Nephron progenitor cell (in vitro differentiated cells): ENCODE data around the gene TRABD.
A peak's percentile ranks its signal among the peaks of the same experiment; 100 is the strongest.

Source experiments
- DNase-seq: peaks from one replicate; pipeline ENCODE4 v3.0.0; 2021
- H3K27ac Mint-ChIP-seq: 2 replicates; pipeline ENCODE4 v1.8.0; 2021; ENCODE audit warnings: mild to moderate bottlenecking, moderate library complexity, mixed read lengths
- H3K27me3 Mint-ChIP-seq: 2 replicates; pipeline ENCODE4 v1.8.0; 2021; ENCODE audit warnings: mild to moderate bottlenecking, low read depth, mixed read lengths; ENCODE audit not compliant: poor library complexity
- H3K36me3 Mint-ChIP-seq: 2 replicates; pipeline ENCODE4 v1.8.0; 2021; ENCODE audit warnings: low read depth, mixed read lengths
- H3K4me1 Mint-ChIP-seq: 2 replicates; pipeline ENCODE4 v1.8.0; 2021; ENCODE audit warnings: mixed read lengths
- H3K4me3 Mint-ChIP-seq: 2 replicates; pipeline ENCODE4 v1.8.0; 2021; ENCODE audit warnings: mild to moderate bottlenecking, moderate library complexity, mixed read lengths
- H3K9me3 Mint-ChIP-seq: 2 replicates; pipeline ENCODE4 v1.8.0; 2021; ENCODE audit warnings: mild to moderate bottlenecking, moderate library complexity, mixed read lengths
- TF ChIP-seq, protein P1 (sequence below): fragments of 200-600 bp; sonication (generic); IDR thresholded peaks from 2 replicates; pipeline ENCODE4 v1.5.0; 2021; ENCODE audit warnings: antibody characterized with exemption

Gene TRABD

DNA sequence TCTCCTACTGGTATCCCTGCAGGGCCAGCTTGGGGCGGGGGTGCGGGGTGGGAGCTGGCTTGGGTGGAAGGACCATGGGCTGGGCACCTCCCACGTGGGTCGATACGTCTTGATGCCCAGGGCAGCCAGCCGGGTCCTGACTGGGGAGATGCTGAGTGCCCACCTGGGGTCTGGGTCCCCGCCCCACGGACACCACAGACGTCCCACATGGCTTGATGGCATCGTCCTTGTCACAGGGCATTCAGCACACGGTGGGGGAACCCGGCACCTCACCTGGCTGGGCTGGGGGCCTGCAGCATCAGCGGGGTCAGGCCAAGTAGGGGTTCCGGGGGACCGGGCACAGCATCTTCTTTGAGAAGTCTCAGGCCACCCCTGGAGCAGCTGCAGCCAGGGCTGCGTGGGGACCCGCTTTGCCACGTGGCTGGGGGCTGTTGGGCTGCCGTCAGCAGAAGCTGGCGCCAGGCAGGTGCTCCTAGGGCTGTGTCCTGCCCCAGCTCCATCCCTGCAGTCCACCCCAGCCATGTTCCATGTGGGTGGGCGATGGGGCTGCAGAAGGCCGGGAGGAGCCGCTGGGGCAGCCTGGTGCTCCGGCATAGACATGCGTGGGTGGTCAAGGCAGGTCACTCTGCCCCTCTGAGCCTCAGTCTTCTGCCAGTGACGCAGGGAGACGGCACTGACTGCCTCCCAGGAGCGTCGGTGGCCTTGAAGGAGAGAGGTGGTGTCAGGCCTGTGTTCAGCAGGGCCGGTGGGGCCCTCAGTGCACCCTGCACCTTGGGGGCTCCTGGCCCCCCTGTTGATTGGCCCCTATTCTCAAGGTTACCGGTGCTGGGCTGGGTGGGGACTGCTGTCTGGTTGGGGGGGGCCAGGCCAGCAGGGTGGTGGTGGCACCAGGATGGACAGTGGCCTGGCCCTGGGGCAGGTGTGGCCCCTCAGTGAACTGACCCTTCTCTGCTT, 23.5 kb downstream of the TRABD start:
- Mint-ChIP-seq H3K4me1 (peaks cover 20% of the 10 kb centered on the region), H3K27ac (no peak overlapping the region), H3K9me3 (no peaks in the 10 kb centered on the region), H3K36me3 (peaks cover 53% of the 10 kb centered on the region), H3K4me3 (no peak overlapping the region), H3K27me3 (no peaks in the 10 kb centered on the region)
- DNase-seq = no peak
- TF ChIP-seq, protein P1, sequence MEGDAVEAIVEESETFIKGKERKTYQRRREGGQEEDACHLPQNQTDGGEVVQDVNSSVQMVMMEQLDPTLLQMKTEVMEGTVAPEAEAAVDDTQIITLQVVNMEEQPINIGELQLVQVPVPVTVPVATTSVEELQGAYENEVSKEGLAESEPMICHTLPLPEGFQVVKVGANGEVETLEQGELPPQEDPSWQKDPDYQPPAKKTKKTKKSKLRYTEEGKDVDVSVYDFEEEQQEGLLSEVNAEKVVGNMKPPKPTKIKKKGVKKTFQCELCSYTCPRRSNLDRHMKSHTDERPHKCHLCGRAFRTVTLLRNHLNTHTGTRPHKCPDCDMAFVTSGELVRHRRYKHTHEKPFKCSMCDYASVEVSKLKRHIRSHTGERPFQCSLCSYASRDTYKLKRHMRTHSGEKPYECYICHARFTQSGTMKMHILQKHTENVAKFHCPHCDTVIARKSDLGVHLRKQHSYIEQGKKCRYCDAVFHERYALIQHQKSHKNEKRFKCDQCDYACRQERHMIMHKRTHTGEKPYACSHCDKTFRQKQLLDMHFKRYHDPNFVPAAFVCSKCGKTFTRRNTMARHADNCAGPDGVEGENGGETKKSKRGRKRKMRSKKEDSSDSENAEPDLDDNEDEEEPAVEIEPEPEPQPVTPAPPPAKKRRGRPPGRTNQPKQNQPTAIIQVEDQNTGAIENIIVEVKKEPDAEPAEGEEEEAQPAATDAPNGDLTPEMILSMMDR = no peak

DNA sequence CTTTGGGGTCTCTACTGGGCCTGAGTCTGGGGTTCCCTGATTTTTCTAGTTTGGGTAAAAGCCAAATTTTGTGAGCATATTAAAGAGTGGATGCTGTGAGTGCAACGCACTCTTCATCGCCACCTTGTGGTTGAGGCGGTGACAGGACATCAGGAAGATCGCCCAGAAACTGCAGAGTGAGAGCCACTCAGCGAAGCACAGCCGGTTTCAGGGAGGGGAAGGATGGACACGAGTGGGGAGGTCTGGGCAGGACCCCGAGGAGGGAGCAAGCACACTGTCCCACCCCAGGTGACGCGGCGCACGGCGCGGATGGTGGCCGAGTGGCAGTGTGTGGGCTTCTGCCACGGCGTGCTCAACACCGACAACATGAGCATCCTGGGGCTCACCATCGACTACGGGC, 24.2 kb downstream of the TRABD start:
- TF ChIP-seq, protein P1 = peak; percentile 81
- Mint-ChIP-seq H3K4me3 (no peak overlapping the region), H3K4me1 (peaks cover 17% of the 10 kb centered on the region), H3K36me3 (peaks cover 53% of the 10 kb centered on the region), H3K27me3 (no peaks in the 10 kb centered on the region), H3K9me3 (no peaks in the 10 kb centered on the region), H3K27ac (peak overlapping the region; percentile 84)
- DNase-seq = peak; percentile 69

DNA sequence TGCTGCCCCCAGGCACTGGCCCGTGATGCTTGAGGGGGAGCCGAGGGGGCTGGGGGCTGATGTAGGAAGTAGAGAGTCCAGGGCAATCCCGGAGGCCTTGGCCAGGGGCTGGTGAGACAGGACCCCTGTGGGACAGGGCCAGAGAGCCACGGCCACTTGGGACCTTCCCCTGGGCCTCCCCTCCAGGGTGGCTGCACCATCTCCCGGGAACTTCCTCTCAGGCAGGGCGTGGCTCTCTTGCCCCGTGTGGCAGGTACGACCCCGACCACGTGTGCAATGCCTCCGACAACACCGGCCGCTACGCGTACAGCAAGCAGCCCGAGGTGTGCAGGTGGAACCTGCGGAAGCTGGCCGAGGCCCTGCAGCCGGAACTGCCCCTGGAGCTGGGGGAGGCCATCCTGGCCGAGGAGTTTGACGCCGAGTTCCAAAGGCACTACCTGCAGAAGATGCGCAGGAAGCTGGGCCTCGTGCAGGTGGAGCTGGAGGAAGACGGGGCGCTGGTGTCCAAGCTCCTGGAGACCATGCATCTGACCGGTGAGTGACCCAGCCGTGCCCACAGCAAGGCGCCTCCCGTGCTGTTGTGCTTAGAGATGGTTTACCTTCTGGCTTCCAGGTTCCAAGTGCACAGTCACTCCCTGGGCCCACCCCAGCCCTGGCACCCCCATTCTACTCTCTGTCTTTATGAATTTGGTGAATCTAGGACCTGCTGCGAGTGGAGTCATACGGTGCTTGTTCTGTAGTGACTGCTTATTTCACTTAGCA, 24.8 kb downstream of the TRABD start:
- peaks cover 50% of the 10 kb centered on the region for H3K36me3 Mint-ChIP-seq
- peaks cover 11% of the 10 kb centered on the region for H3K4me1 Mint-ChIP-seq
- no peak overlapping the region for H3K27ac Mint-ChIP-seq
- no peaks in the 10 kb centered on the region for H3K9me3 Mint-ChIP-seq
- DNase-seq = no peak
- H3K27me3 Mint-ChIP-seq = no peaks in the 10 kb centered on the region
- no peak overlapping the region for H3K4me3 Mint-ChIP-seq
- TF ChIP-seq, protein P1 = no peak

DNA sequence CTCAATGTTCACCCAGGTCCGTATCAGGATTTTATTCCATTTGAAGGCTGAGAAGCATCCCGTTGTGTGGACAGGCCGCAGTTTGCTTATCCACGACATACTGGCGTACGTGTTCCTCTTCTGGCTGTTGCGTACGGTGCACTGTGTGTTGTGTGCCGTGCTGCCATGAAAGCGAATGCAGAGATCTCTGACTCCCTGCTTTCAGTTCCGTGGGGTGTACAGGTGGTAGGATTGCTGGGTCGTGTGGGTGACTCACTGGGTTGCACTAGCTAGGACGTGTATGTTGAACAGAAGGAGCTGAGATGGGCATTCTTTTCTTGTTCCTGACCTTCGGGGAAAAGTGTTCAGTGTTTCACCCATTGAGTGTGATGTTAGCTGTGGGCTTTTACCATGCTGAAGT, 25.4 kb downstream of the TRABD start:
- DNase-seq = no peak
- Mint-ChIP-seq H3K36me3 (peaks cover 54% of the 10 kb centered on the region), H3K4me1 (peaks cover 10% of the 10 kb centered on the region), H3K27me3 (no peaks in the 10 kb centered on the region), H3K4me3 (no peak overlapping the region), H3K27ac (no peak overlapping the region), H3K9me3 (no peaks in the 10 kb centered on the region)
- TF ChIP-seq, protein P1 = no peak

DNA sequence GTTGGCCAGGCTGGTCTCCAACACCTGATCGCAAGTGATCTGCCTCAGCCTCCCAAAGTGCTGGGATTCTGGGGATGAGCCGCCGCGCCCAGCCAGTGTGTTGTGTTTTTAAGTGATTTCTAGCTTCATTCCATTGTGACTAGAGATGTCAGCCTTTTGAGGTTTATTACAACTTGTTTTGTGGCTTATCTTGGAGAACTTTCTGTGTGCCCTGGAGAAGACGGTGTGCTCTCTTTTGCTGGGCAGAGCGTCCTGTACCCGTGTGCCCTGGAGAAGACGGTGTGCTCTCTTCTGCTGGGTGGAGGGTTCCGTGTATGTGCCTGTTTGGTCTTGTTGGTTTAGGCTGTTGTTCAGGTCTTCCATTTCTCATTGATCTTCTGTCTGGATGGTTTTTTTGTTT, 27.6 kb downstream of the TRABD start:
- DNase-seq = no peak
- H3K27me3 Mint-ChIP-seq = no peaks in the 10 kb centered on the region
- H3K9me3 Mint-ChIP-seq = no peaks in the 10 kb centered on the region
- TF ChIP-seq, protein P1 = no peak
- peak overlapping the region; percentile 45 for H3K27ac Mint-ChIP-seq
- H3K4me3 Mint-ChIP-seq = no peak overlapping the region
- H3K4me1 Mint-ChIP-seq = peaks cover 5% of the 10 kb centered on the region
- H3K36me3 Mint-ChIP-seq = peaks cover 51% of the 10 kb centered on the region
